ENCODE measurements around the gene ADD3.

Gene ADD3

GRCh38 chr10:109972372-109973001 is 35.3 kb upstream of the ADD3 start:
- H3K27ac ChIP-seq = no peak overlapping the region
- TF ChIP-seq, protein P1, sequence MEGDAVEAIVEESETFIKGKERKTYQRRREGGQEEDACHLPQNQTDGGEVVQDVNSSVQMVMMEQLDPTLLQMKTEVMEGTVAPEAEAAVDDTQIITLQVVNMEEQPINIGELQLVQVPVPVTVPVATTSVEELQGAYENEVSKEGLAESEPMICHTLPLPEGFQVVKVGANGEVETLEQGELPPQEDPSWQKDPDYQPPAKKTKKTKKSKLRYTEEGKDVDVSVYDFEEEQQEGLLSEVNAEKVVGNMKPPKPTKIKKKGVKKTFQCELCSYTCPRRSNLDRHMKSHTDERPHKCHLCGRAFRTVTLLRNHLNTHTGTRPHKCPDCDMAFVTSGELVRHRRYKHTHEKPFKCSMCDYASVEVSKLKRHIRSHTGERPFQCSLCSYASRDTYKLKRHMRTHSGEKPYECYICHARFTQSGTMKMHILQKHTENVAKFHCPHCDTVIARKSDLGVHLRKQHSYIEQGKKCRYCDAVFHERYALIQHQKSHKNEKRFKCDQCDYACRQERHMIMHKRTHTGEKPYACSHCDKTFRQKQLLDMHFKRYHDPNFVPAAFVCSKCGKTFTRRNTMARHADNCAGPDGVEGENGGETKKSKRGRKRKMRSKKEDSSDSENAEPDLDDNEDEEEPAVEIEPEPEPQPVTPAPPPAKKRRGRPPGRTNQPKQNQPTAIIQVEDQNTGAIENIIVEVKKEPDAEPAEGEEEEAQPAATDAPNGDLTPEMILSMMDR (IDR thresholded peaks at IDR 0.05) = no peak

DNA sequence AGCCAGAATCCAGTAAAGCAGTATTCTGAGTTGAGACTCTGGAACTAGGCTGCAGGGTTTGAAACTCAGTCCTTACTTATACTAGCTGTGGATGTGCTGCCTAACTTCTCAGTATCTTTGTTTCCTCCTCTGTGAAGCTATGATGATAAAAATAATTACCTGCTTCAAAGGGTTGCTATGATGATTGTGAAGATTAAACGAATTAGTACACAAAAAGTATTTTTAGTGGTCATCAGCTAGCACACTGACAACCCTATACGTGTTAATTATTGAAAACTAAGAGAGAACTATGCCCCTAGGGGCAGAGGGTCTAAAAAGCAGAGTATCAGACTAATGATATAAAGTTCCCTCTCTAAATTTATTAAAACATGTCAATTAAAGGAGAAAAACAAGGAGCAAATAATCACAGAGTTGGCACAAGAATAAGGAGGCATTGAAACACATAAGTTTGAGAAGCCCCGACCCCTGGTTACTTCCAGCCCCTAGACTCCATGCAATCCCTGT is 34.4 kb upstream of the ADD3 start:
- TF ChIP-seq, protein P1 (IDR thresholded peaks at IDR 0.05) = no peak
- TF ChIP-seq ZFX (IDR thresholded peaks at IDR 0.05; ENCODE audit: borderline replicate concordance) = no peak
- no peak overlapping the region for H3K27ac ChIP-seq

DNA sequence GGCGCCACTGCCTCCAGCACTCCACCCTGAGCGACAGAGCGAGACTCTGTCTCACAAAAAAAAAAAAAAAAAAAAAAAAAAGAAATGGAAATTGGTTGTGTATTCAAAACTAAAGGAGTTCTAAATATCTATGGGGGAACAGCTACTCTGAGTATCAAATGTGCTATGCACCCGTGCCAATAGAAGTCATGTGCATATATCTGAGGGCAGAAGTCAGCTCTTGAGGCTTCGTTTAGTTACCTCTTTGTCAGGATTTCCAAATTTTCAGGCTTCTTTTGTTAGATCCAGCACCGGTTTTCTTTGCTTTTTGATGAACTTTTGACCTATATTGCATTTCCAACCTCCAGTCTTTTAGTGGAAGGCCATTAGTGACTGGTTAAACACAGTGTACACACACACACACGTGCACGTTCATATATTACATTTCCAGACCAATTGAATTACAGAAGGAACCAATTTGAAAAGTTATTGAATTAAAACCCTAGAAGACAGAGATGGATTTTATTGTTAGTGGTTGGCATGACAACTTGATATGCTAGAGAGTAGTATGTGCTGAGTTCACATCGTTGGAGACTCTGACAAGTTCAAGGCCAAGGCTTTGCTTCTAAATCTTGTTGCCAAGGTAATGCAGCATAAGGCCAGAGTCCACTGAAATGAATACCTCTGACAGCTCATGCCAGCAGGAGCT is 33.1 kb upstream of the ADD3 start:
- TF ChIP-seq, protein P1 (IDR thresholded peaks at IDR 0.05) = no peak
- no peak for TF ChIP-seq ZFX (IDR thresholded peaks at IDR 0.05; ENCODE audit: borderline replicate concordance)
- H3K27ac ChIP-seq = no peak overlapping the region

- no peak overlapping the region for H3K27ac ChIP-seq
- no peak for TF ChIP-seq ZFX (IDR thresholded peaks at IDR 0.05; ENCODE audit: borderline replicate concordance)
- TF ChIP-seq, protein P1 (IDR thresholded peaks at IDR 0.05) = no peak
Observed at GRCh38 chr10:109975244-109976190, 32.3 kb upstream of the ADD3 start.

GRCh38 chr10:109976681-109977080 is 31.1 kb upstream of the ADD3 start:
- H3K27ac ChIP-seq = no peak overlapping the region
- no peak for TF ChIP-seq ZFX (IDR thresholded peaks at IDR 0.05; ENCODE audit: borderline replicate concordance)
- TF ChIP-seq, protein P1 (IDR thresholded peaks at IDR 0.05) = no peak

GRCh38 chr10:109977382-109977806 is 30.4 kb upstream of the ADD3 start:
- no peak overlapping the region for H3K27ac ChIP-seq
- TF ChIP-seq ZFX (IDR thresholded peaks at IDR 0.05; ENCODE audit: borderline replicate concordance) = no peak

DNA sequence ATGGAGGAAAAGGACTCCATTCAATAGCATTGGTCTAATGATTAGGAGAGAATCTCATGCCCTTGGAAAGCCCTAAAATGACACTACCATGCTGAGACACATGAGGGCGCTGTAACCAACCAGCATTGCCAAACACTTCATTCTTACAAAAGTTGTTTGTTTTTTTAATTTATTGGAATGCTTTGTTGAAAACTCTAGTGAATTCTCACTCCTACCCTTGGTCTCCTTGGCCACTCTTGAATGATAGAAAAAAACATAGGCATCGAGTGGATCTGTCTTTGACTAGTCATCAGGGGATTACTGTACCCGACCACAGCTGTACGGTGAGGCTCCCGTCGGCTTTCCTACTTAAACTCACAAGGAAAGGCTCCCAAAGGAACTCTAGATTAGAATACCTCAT is 29.3 kb upstream of the ADD3 start:
- TF ChIP-seq, protein P1 (IDR thresholded peaks at IDR 0.05) = peak; percentile 87
- TF ChIP-seq ZFX (IDR thresholded peaks at IDR 0.05; ENCODE audit: borderline replicate concordance) = no peak
- no peak overlapping the region for H3K27ac ChIP-seq
